OCI-M2 (cell line): ENCODE data around the gene B4GALT2.

ENCODE experiments used
- DNase-seq: peaks from one replicate; lab custom pipeline; 2025; ENCODE audit not compliant: unreplicated experiment; lab: John Stamatoyannopoulos, UW

The B4GALT2 gene

DNA sequence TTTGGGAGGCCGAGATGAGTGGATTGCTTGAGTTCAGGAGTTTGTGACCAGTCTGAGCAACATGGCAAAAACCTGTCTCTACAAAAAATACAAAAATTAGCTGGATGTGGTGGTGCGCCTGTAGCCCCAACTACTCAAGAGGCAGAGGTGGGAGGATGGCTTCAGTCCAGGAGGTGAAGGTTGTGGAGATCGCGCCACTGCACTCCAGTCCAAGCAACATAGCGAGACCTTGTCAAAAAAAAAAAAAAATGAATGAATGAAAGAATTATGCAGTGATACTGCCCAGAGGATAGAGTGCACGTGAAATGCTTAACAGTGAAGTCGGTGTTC lies 9.6 kb upstream of the B4GALT2 start:
- no peak for DNase-seq

DNA sequence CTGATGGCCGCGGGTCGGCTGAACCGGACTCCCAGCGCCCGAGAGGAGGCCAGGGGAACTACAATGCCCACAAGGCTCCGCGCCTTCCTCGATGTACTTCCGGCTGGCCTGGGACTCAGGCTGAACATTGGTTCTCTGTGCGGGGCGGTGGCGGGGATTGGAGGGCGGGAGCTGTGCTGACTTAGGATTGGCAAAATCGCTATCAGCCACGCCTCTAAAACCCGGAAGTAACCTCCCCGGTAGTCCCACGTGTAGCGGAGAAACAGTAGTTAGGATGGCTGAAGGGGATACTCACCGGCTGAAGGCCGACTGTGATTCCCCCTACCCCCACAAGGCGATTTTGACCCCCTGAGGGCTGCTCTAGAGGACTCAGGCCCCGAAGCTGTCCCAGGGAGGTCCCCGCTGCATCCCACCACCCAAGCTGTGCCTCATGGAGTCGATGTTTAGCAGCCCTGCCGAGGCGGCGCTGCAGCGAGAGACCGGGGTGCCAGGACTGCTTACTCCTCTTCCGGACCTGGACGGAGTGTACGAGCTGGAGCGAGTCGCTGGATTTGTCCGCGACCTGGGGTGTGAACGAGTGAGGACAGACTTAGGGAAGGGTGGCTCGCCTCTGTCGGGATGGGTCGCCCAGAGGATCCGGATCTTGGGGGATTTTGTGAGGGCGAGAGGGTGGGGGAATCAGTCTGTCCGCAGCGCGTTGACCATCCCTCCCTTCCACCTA lies 9.1 kb upstream of the B4GALT2 start, which contains the start of gene DPH2:
Gene DPH2, plus strand, starts transcription at position 265 of the 721 bp plus-strand sequence. Its CDS starts 166 bp downstream, at position 431.
- DNase-seq: peak; percentile 54

DNA sequence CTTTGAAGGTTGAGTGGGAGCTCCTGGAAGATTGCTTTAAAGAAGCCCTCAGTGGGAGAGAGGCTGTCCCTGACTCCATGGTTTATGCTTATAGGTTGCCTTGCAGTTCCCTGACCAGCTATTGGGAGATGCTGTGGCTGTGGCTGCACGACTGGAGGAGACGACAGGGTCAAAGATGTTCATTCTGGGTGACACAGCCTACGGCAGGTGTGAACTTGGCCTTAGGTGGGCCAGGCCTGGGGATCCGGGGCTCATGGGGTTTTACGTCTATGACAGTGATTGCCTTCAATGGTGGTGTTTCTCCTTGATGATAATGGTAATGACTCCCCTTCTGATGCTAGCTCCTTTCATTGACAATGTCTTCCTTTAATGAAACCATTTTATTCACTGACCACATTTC lies 8.5 kb upstream of the B4GALT2 start:
- no peak for DNase-seq

DNA sequence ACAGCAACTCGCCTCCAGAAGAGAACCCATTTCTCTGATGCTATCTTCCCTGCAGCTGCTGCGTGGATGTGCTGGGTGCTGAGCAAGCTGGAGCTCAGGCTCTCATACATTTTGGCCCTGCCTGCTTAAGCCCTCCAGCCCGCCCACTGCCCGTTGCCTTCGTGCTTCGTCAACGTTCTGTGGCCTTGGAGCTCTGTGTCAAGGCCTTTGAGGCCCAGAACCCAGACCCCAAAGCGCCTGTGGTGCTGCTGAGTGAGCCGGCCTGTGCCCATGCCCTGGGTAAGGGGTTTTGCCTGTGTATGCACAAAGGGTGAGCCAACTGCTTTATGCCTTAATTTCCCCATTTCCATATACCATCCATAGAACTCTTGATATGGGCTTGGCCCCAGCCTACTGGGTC lies 8.1 kb upstream of the B4GALT2 start:
- DNase-seq: no peak

DNA sequence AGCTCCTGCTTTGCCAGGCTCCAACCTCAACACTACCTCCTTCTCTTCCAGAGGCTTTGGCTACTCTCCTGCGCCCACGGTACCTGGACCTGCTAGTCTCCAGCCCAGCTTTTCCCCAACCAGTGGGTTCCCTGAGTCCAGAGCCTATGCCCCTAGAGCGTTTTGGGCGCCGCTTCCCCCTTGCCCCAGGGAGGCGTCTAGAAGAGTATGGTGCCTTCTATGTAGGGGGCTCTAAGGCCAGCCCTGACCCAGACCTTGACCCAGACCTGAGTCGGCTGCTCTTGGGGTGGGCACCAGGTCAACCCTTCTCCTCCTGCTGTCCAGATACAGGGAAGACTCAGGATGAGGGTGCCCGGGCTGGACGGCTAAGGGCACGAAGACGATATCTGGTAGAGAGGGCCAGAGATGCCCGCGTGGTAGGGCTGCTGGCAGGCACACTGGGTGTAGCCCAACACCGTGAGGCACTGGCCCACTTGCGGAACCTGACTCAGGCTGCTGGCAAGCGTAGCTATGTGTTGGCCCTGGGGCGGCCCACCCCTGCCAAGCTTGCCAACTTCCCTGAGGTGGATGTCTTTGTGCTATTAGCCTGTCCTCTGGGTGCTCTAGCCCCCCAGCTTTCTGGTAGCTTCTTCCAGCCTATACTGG lies 7.6 kb upstream of the B4GALT2 start:
- DNase-seq: no peak

DNA sequence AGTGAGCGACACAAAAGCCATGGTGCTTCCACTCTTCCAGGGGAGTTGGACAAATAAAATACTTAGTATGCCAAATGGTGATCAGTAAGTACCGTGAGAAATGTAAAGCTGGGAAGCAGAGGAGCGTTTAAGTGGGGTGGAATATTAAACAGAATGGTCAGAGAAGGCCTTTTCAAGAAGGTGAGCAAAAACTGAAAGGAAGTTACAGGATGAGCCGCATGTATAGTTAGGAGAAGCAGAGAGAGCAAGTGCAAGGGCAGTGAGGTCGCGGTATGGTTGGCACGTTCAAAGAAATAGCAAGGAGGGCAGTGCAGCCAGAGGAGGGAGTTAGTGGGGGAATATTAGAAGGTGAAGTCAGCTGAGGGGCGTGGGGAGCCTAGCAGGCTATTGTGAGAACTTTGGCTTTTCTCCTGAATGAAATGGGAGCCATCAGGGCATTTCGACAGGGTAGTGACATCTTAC lies 5.0 kb upstream of the B4GALT2 start:
- DNase-seq: no peak

DNA sequence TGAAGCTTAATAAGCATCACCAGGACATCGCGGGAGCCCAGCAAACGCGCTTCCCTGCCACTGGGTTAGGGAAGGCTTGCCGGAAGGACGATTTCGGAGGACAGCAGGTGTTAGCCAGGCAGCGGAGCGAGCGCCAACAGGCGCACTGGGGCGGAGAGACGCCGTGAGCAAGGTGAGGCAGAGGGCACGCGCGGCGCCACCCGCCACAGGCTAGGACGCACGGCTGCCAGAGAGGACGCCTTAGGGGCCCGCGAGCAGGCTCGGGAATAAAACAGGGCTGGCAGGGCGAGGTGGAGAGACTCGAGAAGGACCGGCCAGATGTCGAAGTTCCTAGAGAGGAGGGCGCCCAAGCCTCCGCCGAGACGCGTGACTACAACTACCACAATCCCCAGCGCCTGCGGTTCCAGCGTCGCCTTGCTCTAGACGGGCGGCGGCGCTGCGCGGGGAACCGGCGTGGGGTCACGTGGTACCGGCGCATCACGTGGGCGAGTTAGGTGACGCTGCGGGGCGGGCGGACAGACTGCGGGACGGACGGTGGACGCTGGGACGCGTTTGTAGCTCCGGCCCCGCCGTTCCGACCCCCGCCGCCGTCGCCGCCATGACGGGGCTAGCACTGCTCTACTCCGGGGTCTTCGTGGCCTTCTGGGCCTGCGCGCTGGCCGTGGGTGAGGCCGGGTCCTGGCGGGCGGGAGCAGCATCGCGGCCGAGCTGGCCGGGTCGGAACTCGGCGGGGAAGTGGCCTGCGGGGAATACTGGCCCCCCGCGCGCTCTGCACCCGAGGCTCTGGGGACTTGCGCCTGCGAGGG lies 4.4 kb upstream of the B4GALT2 start, which contains the start of gene ATP6V0B:
Gene ATP6V0B, plus strand, starts transcription at position 518 of the 806 bp plus-strand sequence. Its CDS starts 81 bp downstream, at position 599.
- DNase-seq: peak; percentile 56

DNA sequence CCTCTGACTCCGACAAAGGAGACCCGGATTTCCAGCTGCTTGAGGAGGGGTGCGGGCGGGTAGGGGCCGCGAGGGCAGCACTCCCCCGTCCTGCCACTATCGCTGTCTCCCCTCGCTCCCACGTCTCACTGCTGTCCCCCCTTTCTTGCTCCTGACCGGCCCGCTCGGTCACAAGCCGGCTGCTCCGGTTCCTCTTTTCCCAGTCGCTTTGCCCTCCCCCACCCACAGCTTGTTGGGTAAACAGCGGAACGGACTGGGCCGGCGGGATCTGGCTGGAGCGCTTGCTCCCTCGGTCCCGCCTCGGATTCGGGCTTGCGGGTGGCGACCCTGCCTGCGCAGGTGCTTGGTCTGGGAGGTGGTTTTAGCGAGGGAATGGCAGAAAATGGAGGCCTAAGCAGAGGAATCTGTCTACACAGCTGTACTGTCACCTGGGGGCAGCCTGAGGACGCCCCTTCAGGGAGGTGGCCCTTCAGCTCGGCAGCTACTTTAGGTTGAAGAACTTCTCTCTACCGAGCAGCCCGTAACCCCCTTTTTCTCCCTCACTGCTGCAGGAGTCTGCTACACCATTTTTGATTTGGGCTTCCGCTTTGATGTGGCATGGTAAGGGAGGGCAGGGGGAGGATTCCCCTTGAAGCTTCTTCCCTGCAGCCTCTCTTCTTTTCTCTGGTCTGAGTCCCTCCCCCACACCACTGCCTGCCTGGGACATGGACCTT lies 3.6 kb upstream of the B4GALT2 start:
- no peak for DNase-seq

DNA sequence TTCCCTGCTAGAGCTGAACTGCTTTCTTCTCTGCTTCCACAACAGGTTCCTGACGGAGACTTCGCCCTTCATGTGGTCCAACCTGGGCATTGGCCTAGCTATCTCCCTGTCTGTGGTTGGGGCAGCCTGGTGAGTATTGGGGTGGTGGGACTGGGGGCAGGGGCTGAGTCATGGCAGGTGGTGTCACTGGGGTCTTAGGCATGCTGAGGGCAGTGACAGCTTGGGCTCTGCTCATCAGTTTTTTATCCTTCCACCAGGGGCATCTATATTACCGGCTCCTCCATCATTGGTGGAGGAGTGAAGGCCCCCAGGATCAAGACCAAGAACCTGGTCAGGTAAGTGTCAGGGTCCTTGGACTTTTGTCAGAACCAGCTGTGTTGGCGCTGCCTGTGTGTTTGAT lies 3.0 kb upstream of the B4GALT2 start:
- DNase-seq: no peak

DNA sequence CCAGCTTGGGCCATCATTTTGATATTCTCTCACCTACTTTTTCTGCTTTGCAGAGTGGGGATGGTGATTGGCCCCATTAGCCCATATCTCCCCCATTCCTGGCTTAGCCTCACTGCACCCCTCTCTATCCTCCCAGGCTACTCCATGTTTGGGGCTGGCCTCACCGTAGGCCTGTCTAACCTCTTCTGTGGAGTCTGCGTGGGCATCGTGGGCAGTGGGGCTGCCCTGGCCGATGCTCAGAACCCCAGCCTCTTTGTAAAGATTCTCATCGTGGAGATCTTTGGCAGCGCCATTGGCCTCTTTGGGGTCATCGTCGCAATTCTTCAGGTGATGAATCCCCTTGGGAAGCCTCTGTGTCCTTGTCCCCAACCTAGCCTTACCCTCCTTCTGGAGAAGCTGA lies 2.1 kb upstream of the B4GALT2 start:
- no peak for DNase-seq

DNA sequence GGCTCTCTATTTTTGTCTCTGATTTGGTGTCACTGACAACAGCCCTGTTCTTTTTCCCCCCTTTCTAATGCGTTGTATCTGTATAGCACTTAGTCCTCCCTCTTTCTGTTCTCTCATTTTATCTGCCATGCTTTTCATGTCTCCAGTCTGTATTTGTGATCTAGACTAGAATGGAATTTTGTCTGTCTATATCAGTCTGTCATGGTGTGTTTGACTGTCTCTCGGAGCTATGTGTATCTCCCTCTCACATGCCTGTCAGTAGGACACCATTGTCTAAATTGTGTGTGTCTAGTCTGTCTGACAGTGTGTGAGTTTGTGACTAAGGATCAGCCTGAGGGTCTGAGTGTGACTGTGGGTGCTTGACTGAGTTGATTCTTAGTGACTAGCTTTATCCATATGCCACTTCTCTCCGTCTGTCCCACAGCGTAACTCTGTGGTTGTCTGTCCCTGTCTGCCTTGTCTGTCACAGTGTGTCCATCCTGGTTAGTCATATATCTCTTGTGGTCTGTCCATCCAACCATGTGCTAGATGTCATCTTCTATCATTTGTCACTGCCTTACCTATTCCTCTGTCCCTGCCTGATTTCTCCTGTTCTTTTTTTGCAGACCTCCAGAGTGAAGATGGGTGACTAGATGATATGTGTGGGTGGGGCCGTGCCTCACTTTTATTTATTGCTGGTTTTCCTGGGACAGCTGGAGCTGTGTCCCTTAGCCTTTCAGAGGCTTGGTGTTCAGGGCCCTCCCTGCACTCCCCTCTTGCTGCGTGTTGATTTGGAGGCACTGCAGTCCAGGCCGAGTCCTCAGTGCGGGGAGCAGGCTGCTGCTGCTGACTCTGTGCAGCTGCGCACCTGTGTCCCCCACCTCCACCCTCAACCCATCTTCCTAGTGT lies 1.4 kb upstream of the B4GALT2 start:
- DNase-seq: no peak

DNA sequence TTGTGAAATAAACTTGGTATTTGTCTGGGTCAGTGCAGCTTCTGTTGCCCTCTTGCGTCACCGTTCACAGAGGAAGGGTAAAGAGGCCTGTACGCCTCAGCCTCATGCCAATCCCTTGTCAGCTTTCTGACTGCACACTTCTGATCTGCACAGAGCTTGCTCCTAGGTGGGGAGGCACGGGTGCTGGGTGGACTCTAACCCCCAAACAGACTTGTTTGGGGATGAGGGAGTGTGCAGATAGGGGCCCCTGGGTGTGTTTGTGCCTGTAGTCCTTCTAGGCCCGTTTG lies 803 bp upstream of the B4GALT2 start:
- no peak for DNase-seq

DNA sequence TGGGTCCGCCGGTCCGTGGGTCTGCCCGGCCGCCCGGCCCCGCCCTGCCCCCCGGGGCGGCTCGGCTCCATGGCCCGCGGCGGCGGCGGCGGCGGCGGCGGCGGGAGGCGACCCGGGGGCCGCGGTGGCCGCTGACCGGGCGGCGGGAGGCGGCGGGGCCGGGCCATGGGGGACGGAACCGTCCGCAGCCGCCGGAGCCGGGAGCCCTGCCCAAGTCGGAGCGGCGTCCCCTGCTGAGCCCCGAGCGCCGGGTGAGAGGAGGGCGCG lies 184 bp downstream of the B4GALT2 start:
- no peak for DNase-seq

DNA sequence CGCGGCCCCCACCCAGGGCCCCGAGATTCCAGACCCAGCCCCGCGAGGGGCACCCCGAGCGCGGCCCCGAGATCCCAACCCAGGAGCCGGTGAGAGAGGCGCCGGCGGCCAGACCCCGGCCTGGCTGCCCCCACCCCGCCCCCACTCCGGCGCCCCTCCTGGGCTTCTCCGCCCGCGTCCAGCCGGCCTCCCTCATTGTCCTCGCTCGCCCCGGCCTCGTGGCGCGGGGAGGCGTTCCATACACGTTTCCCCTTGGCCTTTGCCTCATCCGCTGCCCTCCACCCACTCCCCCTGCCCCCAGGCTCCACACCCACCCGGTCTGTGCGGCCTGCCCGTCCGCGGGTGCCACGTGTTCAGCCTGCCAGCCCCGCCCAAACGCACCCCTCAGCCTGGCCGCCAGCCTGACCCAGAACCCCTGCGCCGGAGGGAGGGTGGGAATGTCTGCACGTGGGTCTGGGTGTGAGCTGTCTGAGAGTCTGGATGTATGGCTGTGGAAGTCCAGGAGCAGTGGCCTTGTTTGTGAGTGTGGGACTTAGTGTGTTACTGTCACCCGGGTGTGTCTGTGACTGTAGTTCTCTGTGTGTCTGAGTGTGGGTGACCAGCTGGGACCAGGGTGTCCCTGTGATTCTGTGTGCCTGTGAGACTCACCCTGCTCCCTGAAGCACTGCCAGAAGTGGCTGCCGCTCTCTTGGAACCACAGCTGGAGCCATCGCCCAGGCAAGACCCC lies 681 bp downstream of the B4GALT2 start:
- DNase-seq: no peak

DNA sequence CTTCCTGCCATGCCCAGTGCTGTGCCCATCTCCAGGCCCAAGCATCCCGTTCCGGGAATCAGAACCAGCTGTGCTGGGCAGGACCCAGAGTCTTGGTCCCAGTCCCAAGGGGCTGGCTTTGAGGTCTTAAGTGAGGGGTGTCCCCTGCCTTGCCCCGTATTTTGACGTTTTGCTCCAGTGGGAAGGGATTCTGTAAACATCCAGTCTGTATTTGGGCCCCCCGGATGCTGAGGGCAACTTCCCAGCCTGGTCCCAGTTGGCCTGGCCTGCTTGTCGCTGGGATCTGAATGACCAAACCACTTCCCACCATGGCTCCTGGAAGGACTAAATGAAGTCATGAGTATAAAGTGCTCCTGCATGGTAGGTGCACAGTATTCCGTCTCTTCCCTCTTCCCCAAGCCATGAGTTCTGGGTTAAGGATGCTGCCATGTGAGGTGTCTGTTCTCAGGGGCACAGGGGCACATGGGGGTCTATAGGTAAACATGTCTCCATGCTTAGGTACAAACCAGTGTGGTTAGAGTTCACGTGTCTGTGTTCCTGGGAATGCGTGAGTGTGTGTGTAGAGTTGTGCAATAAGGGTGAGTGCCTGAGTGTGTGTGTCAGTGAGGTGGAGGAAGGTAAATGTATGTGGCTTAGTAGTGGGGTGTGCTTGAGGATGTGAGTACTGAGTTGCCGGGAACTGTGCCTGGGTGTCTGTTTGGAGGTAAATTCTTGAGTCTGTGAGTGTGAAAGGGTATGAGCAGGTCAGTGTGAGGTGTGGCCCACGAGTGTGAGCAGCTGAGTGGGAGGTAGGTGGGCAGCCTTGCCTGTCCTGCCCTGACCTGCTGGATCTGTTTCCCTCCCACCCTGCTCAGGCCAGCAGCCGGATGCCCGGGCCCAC lies 1.5 kb downstream of the B4GALT2 start:
- DNase-seq: no peak

DNA sequence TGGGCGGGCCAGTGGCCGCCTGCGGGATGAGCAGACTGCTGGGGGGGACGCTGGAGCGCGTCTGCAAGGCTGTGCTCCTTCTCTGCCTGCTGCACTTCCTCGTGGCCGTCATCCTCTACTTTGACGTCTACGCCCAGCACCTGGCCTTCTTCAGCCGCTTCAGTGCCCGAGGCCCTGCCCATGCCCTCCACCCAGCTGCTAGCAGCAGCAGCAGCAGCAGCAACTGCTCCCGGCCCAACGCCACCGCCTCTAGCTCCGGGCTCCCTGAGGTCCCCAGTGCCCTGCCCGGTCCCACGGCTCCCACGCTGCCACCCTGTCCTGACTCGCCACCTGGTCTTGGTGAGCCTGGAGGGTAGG lies 2.1 kb downstream of the B4GALT2 start:
- DNase-seq: no peak

DNA sequence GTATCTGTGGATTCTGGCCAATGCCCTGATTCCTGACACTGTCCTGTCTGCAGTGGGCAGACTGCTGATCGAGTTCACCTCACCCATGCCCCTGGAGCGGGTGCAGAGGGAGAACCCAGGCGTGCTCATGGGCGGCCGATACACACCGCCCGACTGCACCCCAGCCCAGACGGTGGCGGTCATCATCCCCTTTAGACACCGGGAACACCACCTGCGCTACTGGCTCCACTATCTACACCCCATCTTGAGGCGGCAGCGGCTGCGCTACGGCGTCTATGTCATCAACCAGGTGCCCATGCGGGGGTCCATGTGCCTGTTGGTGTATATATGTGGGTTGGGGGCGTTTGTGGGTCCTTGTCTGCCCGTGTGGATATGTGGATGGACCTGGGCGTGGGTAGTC lies 2.6 kb downstream of the B4GALT2 start:
- DNase-seq: no peak

DNA sequence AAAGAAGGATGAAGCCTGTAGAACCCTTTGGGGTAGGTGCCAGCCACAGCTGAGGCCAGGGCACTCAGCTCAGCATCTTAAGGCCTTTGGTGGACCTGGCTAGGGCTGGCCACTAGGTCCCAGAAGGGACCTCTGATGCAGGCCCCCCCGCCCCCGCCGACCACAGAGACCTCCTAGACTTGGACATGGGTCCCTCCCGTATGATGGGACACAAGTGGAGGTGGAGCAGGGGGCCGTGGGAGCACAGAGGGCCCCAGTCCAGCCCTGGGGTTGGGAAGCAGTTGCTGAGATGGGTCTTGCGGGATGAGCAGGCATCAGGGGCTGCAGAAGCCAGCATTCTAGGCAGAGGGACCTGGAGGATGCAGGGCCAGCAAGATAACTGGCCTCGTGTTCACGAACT lies 3.2 kb downstream of the B4GALT2 start:
- DNase-seq: no peak

DNA sequence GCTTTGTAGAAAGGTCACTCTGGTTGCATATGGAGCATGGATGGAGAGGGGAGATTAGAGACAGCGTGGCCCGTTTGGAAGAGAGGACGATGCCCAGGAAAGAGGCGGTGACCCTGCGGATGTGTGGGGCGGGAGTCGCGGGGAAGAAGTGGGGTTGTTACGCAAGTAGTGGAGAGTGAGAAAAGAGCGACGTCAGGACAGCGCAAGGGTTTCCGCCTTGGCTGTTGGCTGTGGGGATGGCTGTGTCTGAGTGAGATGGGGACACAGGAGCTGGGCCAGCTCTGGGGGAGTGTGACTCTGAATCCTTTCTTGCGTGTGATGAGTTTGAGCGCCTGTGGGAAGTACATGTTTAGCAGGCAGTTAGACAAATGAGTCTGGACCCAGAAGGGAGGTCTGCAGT lies 3.8 kb downstream of the B4GALT2 start:
- DNase-seq: no peak
